HCT116 (cell line): ENCODE measurements around the gene DCUN1D2. TPM values are rescaled to one million over a fixed set of nuclear protein-coding genes. Genes with fewer than 3 reads are reported as not detected.
"Not testable (repeated sequence)": the region's sequence is repeated elsewhere in the genome, so short reads cannot be mapped to it uniquely, and the experiment has no call there.

Experiments
- ATAC-seq: fragments of 200-7000 bp; cut with Tn5 transposase; 2 replicates; pipeline ENCODE4 v1.9.1; 2020; ENCODE audit warnings: mild to moderate bottlenecking, moderate library complexity
- BruUV-seq: library from RNA; stranded (reverse); fragments of 400-500 nt; replicated peaks from 2 replicates; lab custom pipeline; 2021; lab: Mats Ljungman, UMichigan
- CTCF ChIA-PET: fragments of 300-600 bp; sonication (Branson Sonifier 250); formaldehyde crosslinking; loops from one replicate; lab custom pipeline; 2021; ENCODE audit warnings: antibody characterized with exemption; lab: Charles Lee
- POLR2A ChIA-PET: fragments of 300-600, 350-600 bp; sonication (Branson Sonifier 250); formaldehyde crosslinking; loops from one replicate; lab custom pipeline; 2021; ENCODE audit warnings: antibody characterized with exemption; lab: Charles Lee
- RAD21 ChIA-PET, 2 experiments: fragments of 300-600 bp; sonication (Branson Sonifier 250); formaldehyde crosslinking; loops; one replicate each; lab custom pipeline; 2023; ENCODE audit warnings: low total read pairs in 2 of 2; ENCODE audit not compliant: uncharacterized antibody in 2 of 2, unreplicated experiment in 2 of 2, low non-redundant PET in 1 of 2; lab: Charles Lee
- DNase-seq: peaks from one replicate; pipeline ENCODE4 v3.0.0-alpha.2; 2010; ENCODE audit warnings: low read depth, low spot score
- H2AFZ ChIP-seq: fragments of 200-600 bp; shearing (Covaris generic), sonication (generic); 2 replicates; pipeline ENCODE4 v1.6.1; 2017; ENCODE audit warnings: low read depth, mixed run types, mixed read lengths, antibody characterized with exemption, low read length; ENCODE audit not compliant: poor library complexity, severe bottlenecking
- H3K27ac ChIP-seq: 2 replicates; pipeline ENCODE4 v1.5.1; 2012; ENCODE audit warnings: low read depth, low read length
- H3K27me3 ChIP-seq: fragments of 200-600 bp; sonication (generic); 2 replicates; pipeline ENCODE4 v1.6.1; 2016; ENCODE audit warnings: mixed run types, low read length, mixed read lengths; ENCODE audit not compliant: insufficient read depth
- H3K36me3 ChIP-seq, 2 experiments: fragments of 200-500 bp in 1 of 2; fragments of 200-600 bp in 1 of 2; sonication (Bioruptor generic) in 1 of 2; sonication (generic) in 1 of 2; 2 replicates each; pipeline versions ENCODE4 v1.5.1 to v1.6.1; 2014 to 2016; ENCODE audit warnings: low read length in 2 of 2, inconsistent platforms in 1 of 2, mixed read lengths in 1 of 2, mixed run types in 1 of 2; ENCODE audit not compliant: insufficient read depth in 2 of 2, control insufficient read depth in 1 of 2
- H3K4me1 ChIP-seq, 2 experiments: fragments of 200-600 bp in 1 of 2; sonication (generic) in 1 of 2; 2 replicates each; pipeline versions ENCODE4 v1.5.1 to v1.6.1; 2012 to 2017; ENCODE audit warnings: low read length in 2 of 2, inconsistent platforms in 1 of 2, mild to moderate bottlenecking in 1 of 2, mixed read lengths in 1 of 2, mixed run types in 1 of 2, moderate library complexity in 1 of 2; ENCODE audit not compliant: insufficient read depth in 2 of 2, control insufficient read depth in 1 of 2
- H3K4me2 ChIP-seq: fragments of 200-600 bp; sonication (generic); 2 replicates; pipeline ENCODE4 v1.6.1; 2017; ENCODE audit warnings: mixed run types, low read length, mixed read lengths
- H3K4me3 ChIP-seq, 2 experiments: fragments of 200-600 bp in 1 of 2; sonication (generic) in 1 of 2; replicated peaks in 1 of 2; 2 replicates each; pipeline ENCODE4 v1.5.1; 2011 to 2016; ENCODE audit warnings: low read length in 2 of 2, control low read depth in 1 of 2, low read depth in 1 of 2, mild to moderate bottlenecking in 1 of 2, mixed read lengths in 1 of 2, mixed run types in 1 of 2
- H3K79me2 ChIP-seq: fragments of 200-600 bp; sonication (generic); 2 replicates; pipeline ENCODE4 v1.6.1; 2017; ENCODE audit warnings: mild to moderate bottlenecking, mixed run types, low read length, moderate library complexity, mixed read lengths; ENCODE audit not compliant: insufficient read depth
- H3K9ac ChIP-seq: fragments of 200-600 bp; sonication (generic); 2 replicates; pipeline ENCODE4 v1.6.1; 2016; ENCODE audit warnings: low read length, mixed read lengths
- H3K9me2 ChIP-seq: fragments of 200-600 bp; sonication (generic), shearing (Covaris generic); 2 replicates; pipeline ENCODE4 v1.6.1; 2017; ENCODE audit warnings: mixed run types, mild to moderate bottlenecking, moderate library complexity; ENCODE audit not compliant: insufficient read depth
- H3K9me3 ChIP-seq, 2 experiments: fragments of 200-500 bp in 1 of 2; fragments of 200-600 bp in 1 of 2; sonication (Bioruptor generic) in 1 of 2; sonication (generic) in 1 of 2; 2 replicates each; pipeline ENCODE4 v1.6.1; 2014 to 2017; ENCODE audit warnings: low read length in 2 of 2, mixed read lengths in 2 of 2, inconsistent platforms in 1 of 2, low read depth in 1 of 2, mild to moderate bottlenecking in 1 of 2, mixed run types in 1 of 2, moderate library complexity in 1 of 2; ENCODE audit not compliant: control insufficient read depth in 1 of 2, insufficient read depth in 1 of 2
- H4K20me1 ChIP-seq: fragments of 200-600 bp; sonication (generic), shearing (Covaris generic); 2 replicates; pipeline ENCODE4 v1.6.1; 2017; ENCODE audit warnings: mixed run types, mild to moderate bottlenecking, moderate library complexity; ENCODE audit not compliant: insufficient read depth
- ELF1 ChIP-seq: IDR thresholded peaks from 2 replicates; pipeline ENCODE4 v1.6.1; 2012; ENCODE audit warnings: low read depth, borderline replicate concordance
- RAD21 ChIP-seq: IDR thresholded peaks from 2 replicates; pipeline ENCODE4 v1.6.1; 2012; ENCODE audit warnings: low read depth, mild to moderate bottlenecking
- SP1 ChIP-seq: IDR thresholded peaks from 2 replicates; pipeline ENCODE4 v1.6.1; 2012; ENCODE audit warnings: low read depth
- intact Hi-C: fragments of 100-400 bp; cut with micrococcal nuclease; formaldehyde crosslinking; loops from 2 replicates; pipeline ENCODE4 v1.10.0; 2022
- total RNA-seq: library from RNA; stranded (reverse); gene quantifications from one replicate; pipeline ENCODE4 v1.2.1, GENCODE V29; 2021; ENCODE audit not compliant: unreplicated experiment
- TF ChIP-seq, protein P1 (sequence below), 3 experiments: fragments of 200-600 bp in 1 of 3; sonication (generic) in 1 of 3; IDR thresholded peaks in 2 of 3; conservative IDR thresholded peaks in 1 of 3; 2 replicates each; pipeline ENCODE4 v1.5.1; 2012 to 2017; ENCODE audit warnings: low read depth in 2 of 3, low read length in 2 of 3, antibody characterized with exemption in 1 of 3, borderline replicate concordance in 1 of 3, control low read depth in 1 of 3, mild to moderate bottlenecking in 1 of 3, mixed read lengths in 1 of 3, mixed run types in 1 of 3, moderate library complexity in 1 of 3; ENCODE audit not compliant: insufficient read depth in 1 of 3

Gene DCUN1D2
- total RNA-seq, 1 experiment from 2014 or later: 25.4 TPM

DNA sequence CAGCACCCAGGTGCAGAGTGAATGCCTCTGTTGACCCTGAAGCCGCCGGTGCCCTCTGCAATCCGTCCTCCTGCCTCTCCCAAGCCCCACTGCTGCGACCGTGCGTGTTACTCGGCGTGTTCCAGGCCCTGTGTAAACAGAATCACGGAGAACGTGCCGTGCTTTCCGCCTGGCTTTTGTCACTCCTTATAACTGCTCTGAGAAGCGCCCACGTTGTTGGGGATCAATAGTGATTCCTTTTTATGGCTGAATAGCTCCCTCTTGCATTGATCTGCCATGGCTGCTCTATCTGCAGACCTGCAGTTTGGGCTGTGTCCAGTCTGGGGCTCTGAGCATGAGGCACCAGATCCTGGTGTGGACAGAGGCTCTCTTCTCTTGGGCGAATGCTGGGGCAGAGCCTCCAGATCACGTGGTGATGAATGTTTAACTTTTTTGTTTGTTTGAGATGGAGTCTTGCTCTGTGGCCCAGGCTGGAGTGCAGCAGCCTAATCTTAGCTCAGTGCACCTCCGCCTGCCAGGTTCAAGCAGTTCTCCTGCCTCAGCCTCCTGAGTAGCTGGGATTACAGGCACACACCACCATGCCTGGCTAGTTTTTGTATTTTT is 53.0 kb downstream of the DCUN1D2 start:
- H3K27me3 ChIP-seq: no peaks in the 10 kb centered on the region
- no peaks in the 10 kb centered on the region for H4K20me1 ChIP-seq
- H3K4me2 ChIP-seq: no peak overlapping the region
- RAD21 ChIA-PET: no interaction called here
- no peaks in the 10 kb centered on the region for H3K36me3 ChIP-seq
- DNase-seq (no peak), ATAC-seq (no peak)
- no TSS peak for BruUV-seq
- peaks cover 0 to 1% of the 10 kb centered on the region in 2 experiments; a peak in 1 of 4 replicates for H3K9me3 ChIP-seq
- intact Hi-C loops: no loop called here
- no peaks in the 10 kb centered on the region for H3K4me1 ChIP-seq
- POLR2A ChIA-PET: no interaction called here
- CTCF ChIA-PET: no interaction called here
- no peak overlapping the region for H2AFZ ChIP-seq
- no peak overlapping the region for H3K9ac ChIP-seq
- no peak overlapping the region for H3K4me3 ChIP-seq
- no peaks in the 10 kb centered on the region for H3K79me2 ChIP-seq
- TF ChIP-seq ELF1 (no peak), RAD21 (no peak), SP1 (no peak)
- TF ChIP-seq, protein P1, sequence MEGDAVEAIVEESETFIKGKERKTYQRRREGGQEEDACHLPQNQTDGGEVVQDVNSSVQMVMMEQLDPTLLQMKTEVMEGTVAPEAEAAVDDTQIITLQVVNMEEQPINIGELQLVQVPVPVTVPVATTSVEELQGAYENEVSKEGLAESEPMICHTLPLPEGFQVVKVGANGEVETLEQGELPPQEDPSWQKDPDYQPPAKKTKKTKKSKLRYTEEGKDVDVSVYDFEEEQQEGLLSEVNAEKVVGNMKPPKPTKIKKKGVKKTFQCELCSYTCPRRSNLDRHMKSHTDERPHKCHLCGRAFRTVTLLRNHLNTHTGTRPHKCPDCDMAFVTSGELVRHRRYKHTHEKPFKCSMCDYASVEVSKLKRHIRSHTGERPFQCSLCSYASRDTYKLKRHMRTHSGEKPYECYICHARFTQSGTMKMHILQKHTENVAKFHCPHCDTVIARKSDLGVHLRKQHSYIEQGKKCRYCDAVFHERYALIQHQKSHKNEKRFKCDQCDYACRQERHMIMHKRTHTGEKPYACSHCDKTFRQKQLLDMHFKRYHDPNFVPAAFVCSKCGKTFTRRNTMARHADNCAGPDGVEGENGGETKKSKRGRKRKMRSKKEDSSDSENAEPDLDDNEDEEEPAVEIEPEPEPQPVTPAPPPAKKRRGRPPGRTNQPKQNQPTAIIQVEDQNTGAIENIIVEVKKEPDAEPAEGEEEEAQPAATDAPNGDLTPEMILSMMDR (IDR thresholded peaks at IDR 0.05 in 2 of 3, conservative IDR thresholded peaks at IDR 0.05 in 1 of 3; ENCODE audit: borderline replicate concordance in 1 of 3, insufficient read depth in 1 of 3, low read depth in 2 of 3, low read length in 2 of 3): no peak
- no peaks in the 10 kb centered on the region for H3K9me2 ChIP-seq
- no peak overlapping the region for H3K27ac ChIP-seq

DNA sequence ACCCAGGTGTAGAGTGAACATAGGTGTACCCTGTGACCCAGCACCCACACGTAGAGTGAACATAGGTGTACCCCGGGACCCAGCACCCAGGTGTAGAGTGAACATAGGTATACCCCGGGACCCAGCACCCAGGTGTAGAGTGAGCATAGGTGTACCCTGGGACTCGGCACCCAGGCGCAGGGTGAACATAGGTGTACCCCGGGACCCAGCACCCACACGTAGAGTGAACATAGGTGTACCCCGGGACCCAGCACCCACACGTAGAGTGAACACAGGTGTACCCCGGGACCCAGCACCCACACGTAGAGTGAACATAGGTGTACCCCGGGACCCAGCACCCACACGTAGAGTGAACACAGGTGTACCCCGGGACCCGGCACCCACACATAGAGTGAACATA is 53.6 kb downstream of the DCUN1D2 start:
- H3K9me3 ChIP-seq, H3K9me2 ChIP-seq, H3K36me3 ChIP-seq, ATAC-seq, H3K79me2 ChIP-seq, H4K20me1 ChIP-seq, H2AFZ ChIP-seq, POLR2A ChIA-PET, H3K4me1 ChIP-seq, H3K27ac ChIP-seq, H3K9ac ChIP-seq, intact Hi-C loops, DNase-seq, RAD21 ChIA-PET, H3K27me3 ChIP-seq, H3K4me2 ChIP-seq, H3K4me3 ChIP-seq, CTCF ChIA-PET, BruUV-seq: not testable (repeated sequence)

DNA sequence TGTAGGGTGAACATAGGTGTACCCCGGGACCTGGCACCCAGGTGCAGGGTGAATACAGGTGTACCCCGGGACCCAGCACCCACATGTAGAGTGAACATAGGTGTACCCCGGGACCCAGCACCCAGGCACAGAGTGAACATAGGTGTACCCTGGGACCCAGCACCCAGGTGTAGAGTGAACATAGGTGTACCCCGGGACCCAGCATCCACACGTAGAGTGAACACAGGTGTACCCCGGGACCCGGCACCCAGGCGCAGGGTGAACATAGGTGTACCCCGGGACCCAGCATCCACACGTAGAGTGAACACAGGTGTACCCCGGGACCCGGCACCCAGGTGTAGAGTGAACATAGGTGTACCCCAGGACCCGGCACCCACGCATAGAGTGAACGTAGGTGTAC is 54.6 kb downstream of the DCUN1D2 start:
- intact Hi-C loops, ATAC-seq, H3K9ac ChIP-seq, H3K27ac ChIP-seq, H3K9me3 ChIP-seq, H3K79me2 ChIP-seq, H3K27me3 ChIP-seq, CTCF ChIA-PET, H3K4me1 ChIP-seq, H3K9me2 ChIP-seq, H3K4me3 ChIP-seq, H3K4me2 ChIP-seq, DNase-seq, H2AFZ ChIP-seq, BruUV-seq, H4K20me1 ChIP-seq, RAD21 ChIA-PET, H3K36me3 ChIP-seq, POLR2A ChIA-PET: not testable (repeated sequence)
